Measurements from ENCODE around the gene CANT1. TPM values are rescaled to one million over a fixed set of nuclear protein-coding genes. Genes with fewer than 3 reads are reported as not detected.
A peak's percentile ranks its signal among the peaks of the same experiment; 100 is the strongest.
"Not testable (repeated sequence)": the region's sequence is repeated elsewhere in the genome, so short reads cannot be mapped to it uniquely, and the experiment has no call there.

The CANT1 gene
- polyA plus RNA-seq, 1 donor: 52.1 TPM

DNA sequence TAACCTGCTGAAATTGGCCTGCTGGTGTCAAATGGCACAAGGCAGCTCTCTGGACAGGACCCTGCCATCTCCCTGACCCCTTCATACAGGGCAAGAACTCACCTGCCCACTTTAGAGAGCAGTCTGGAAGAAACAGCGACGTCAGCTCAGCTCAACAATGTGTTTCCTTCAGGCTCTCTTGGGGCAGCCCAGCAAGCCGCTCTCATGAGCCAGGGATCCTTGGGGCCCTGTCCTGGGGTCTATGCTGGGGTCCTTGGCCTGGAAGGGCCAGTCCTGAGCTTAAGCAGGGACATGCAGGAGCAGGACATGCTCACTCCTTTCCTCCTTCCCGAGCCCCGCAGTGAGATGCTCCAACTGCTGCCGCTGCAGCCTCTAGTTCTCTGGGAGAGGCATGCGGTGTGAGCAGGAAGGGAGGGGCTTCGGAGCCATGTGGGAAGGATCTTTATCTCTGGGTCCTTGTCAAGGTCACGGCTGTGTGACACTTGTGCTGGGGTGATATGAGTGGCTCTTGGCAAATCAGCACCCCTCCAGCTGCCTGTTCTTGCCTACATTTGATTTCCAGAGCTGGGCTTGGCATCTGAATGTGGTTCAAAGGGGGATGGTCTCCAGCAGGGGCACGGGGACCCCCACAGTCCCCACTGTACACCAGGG is 17.8 kb upstream of the CANT1 start:
- Histone ChIP-seq H3K4me3 (ENCODE audit: low read length) (no peak overlapping the region), H3K36me3 (ENCODE audit: control insufficient read depth, insufficient read depth, low read length) (no peaks in the 10 kb centered on the region), H3K27me3 (ENCODE audit: control insufficient read depth, insufficient read depth, low read length) (peaks cover 29% of the 10 kb centered on the region), H3K27ac (ENCODE audit: low read length) (no peak overlapping the region), H3K9me3 (ENCODE audit: control insufficient read depth, low read depth, low read length) (peaks cover 5% of the 10 kb centered on the region), H3K4me1 (ENCODE audit: control insufficient read depth, insufficient read depth, low read length) (peaks cover 40% of the 10 kb centered on the region)
- WGBS (ENCODE audit: insufficient coverage, low lambda C conversion rate): no CpG with 5 or more reads among the region's 10 CpGs
- DNase-seq: peak in 1 of 2 donors; percentile 47

GRCh38 chr17:79026376-79027273 is 17.1 kb upstream of the CANT1 start:
- Histone ChIP-seq H3K27ac (ENCODE audit: low read length) (no peak overlapping the region), H3K4me1 (ENCODE audit: control insufficient read depth, insufficient read depth, low read length) (peaks cover 40% of the 10 kb centered on the region), H3K36me3 (ENCODE audit: control insufficient read depth, insufficient read depth, low read length) (no peaks in the 10 kb centered on the region), H3K9me3 (ENCODE audit: control insufficient read depth, low read depth, low read length) (peaks cover 5% of the 10 kb centered on the region), H3K4me3 (ENCODE audit: low read length) (no peak overlapping the region), H3K27me3 (ENCODE audit: control insufficient read depth, insufficient read depth, low read length) (peaks cover 31% of the 10 kb centered on the region)
- no CpG with 5 or more reads among the region's 16 CpGs for WGBS (ENCODE audit: insufficient coverage, low lambda C conversion rate)
- peak; percentile 54 to 82 for DNase-seq

- Histone ChIP-seq H3K27me3 (ENCODE audit: control insufficient read depth, insufficient read depth, low read length) (peaks cover 31% of the 10 kb centered on the region), H3K27ac (ENCODE audit: low read length) (no peak overlapping the region), H3K4me3 (ENCODE audit: low read length) (peak overlapping the region; percentile 49), H3K4me1 (ENCODE audit: control insufficient read depth, insufficient read depth, low read length) (peaks cover 43% of the 10 kb centered on the region), H3K9me3 (ENCODE audit: control insufficient read depth, low read depth, low read length) (peaks cover 5% of the 10 kb centered on the region), H3K36me3 (ENCODE audit: control insufficient read depth, insufficient read depth, low read length) (no peaks in the 10 kb centered on the region)
- no CpG with 5 or more reads among the region's 31 CpGs for WGBS (ENCODE audit: insufficient coverage, low lambda C conversion rate)
- no peak for DNase-seq
Observed at GRCh38 chr17:79024901-79025737, 15.6 kb upstream of the CANT1 start.

DNA sequence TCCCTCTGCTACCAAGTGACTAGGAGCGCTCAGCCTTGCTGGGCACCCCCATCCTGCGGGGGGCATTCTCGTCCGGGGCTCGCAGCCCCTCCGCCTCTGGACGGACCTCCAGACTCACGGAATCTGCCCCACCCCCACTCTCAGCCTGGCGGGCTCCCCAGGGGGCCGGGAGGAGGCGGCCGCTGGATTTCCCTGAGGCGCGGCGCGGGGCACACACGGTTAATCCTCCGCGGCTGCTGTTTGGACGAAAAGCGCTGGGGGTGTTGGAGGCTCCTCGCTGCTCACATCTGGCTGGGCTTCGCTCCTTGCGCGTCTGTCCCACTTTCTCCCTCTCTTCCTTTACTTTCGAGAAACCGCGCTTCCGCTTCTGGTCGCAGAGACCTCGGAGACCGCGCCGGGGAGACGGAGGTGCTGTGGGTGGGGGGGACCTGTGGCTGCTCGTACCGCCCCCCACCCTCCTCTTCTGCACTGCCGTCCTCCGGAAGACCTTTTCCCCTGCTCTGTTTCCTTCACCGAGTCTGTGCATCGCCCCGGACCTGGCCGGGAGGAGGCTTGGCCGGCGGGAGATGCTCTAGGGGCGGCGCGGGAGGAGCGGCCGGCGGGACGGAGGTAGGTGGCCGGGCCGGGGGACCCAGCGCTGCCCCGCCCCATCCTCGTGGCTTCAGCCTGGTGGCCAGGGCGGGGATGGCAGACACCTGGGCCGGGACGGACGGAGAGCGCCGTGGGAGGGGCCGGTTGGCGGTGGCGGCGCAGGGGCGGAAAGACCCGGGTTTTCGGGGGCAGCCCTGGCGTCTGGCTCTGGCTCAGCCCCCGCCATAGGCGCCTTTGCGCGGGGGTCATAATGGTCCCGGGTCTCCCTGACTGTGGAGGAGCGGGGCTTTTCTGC is 14.6 kb upstream of the CANT1 start, which contains the start of gene C1QTNF1:
Gene C1QTNF1, plus strand, starts transcription at position 284 of the 886 bp plus-strand sequence. CDS start 19,800 bp downstream, outside the sequence.
- Histone ChIP-seq H3K27ac (ENCODE audit: low read length) (no peak within 1 kb of the TSS), H3K27me3 (ENCODE audit: control insufficient read depth, insufficient read depth, low read length) (peaks cover 31% of the 10 kb centered on the region), H3K4me1 (ENCODE audit: control insufficient read depth, insufficient read depth, low read length) (peaks cover 51% of the 10 kb centered on the region), H3K4me3 (ENCODE audit: low read length) (peak within 1 kb of the TSS; percentile 49), H3K36me3 (ENCODE audit: control insufficient read depth, insufficient read depth, low read length) (no peaks in the 10 kb centered on the region), H3K9me3 (ENCODE audit: control insufficient read depth, low read depth, low read length) (peaks cover 5% of the 10 kb centered on the region)
- WGBS (ENCODE audit: insufficient coverage, low lambda C conversion rate): no CpG with 5 or more reads among the region's 77 CpGs
- peak in 1 of 2 donors; percentile 43 for DNase-seq

DNA sequence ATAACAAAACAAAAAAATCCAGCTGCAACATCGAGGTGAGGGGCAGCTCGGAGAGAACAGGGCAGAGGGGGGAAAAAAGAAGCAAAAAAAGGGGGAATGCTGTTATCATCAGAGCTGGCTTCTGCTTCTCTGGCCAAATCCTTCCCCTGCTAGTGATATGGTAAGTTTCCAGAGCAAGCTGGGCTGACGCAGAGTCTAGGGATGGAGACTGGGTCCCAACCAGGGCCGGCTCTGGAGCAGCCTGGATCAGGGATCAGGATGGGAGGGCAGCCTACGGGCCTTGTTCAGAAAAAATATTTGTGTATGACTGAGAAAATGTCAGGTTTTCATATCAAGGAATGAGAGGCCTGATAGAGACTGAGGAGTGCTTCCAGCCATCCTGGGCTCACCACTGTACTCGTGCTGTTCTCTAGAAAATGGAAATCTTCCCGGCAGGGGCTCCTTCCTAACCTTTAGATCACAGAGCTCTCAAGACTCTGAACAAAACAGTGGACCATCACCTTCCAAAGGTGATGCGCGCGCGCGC is 13.7 kb upstream of the CANT1 start:
- WGBS (ENCODE audit: insufficient coverage, low lambda C conversion rate): 100% methylated on average over 1 of the region's 12 CpGs
- H3K4me3 ChIP-seq (ENCODE audit: low read length): no peak overlapping the region
- peaks cover 31% of the 10 kb centered on the region for H3K27me3 ChIP-seq (ENCODE audit: control insufficient read depth, insufficient read depth, low read length)

GRCh38 chr17:79022507-79022991 is 13.0 kb upstream of the CANT1 start:
- H3K27ac ChIP-seq (ENCODE audit: low read length): no peak overlapping the region
- WGBS (ENCODE audit: insufficient coverage, low lambda C conversion rate): no CpG with 5 or more reads among the region's 9 CpGs
- peaks cover 31% of the 10 kb centered on the region for H3K27me3 ChIP-seq (ENCODE audit: control insufficient read depth, insufficient read depth, low read length)
- no peak for DNase-seq
- no peak overlapping the region for H3K4me3 ChIP-seq (ENCODE audit: low read length)
- H3K9me3 ChIP-seq (ENCODE audit: control insufficient read depth, low read depth, low read length): peaks cover 5% of the 10 kb centered on the region
- H3K36me3 ChIP-seq (ENCODE audit: control insufficient read depth, insufficient read depth, low read length): no peaks in the 10 kb centered on the region
- peaks cover 45% of the 10 kb centered on the region for H3K4me1 ChIP-seq (ENCODE audit: control insufficient read depth, insufficient read depth, low read length)

More for the DNA sequence above, 13.7 kb upstream of the CANT1 start:
- Histone ChIP-seq H3K27ac (ENCODE audit: low read length) (no peak overlapping the region), H3K4me1 (ENCODE audit: control insufficient read depth, insufficient read depth, low read length) (peaks cover 52% of the 10 kb centered on the region), H3K9me3 (ENCODE audit: control insufficient read depth, low read depth, low read length) (peaks cover 5% of the 10 kb centered on the region), H3K36me3 (ENCODE audit: control insufficient read depth, insufficient read depth, low read length) (no peaks in the 10 kb centered on the region)
- no peak for DNase-seq

GRCh38 chr17:79021929-79022328 is 12.4 kb upstream of the CANT1 start:
- not testable (repeated sequence) for H3K27ac ChIP-seq (ENCODE audit: low read length); H3K4me3 ChIP-seq (ENCODE audit: low read length); H3K9me3 ChIP-seq (ENCODE audit: control insufficient read depth, low read depth, low read length); DNase-seq; H3K36me3 ChIP-seq (ENCODE audit: control insufficient read depth, insufficient read depth, low read length)
- peaks cover 31% of the 10 kb centered on the region for H3K27me3 ChIP-seq (ENCODE audit: control insufficient read depth, insufficient read depth, low read length)
- H3K4me1 ChIP-seq (ENCODE audit: control insufficient read depth, insufficient read depth, low read length): peaks cover 39% of the 10 kb centered on the region
- no CpG with 5 or more reads among the region's 2 CpGs for WGBS (ENCODE audit: insufficient coverage, low lambda C conversion rate)

DNA sequence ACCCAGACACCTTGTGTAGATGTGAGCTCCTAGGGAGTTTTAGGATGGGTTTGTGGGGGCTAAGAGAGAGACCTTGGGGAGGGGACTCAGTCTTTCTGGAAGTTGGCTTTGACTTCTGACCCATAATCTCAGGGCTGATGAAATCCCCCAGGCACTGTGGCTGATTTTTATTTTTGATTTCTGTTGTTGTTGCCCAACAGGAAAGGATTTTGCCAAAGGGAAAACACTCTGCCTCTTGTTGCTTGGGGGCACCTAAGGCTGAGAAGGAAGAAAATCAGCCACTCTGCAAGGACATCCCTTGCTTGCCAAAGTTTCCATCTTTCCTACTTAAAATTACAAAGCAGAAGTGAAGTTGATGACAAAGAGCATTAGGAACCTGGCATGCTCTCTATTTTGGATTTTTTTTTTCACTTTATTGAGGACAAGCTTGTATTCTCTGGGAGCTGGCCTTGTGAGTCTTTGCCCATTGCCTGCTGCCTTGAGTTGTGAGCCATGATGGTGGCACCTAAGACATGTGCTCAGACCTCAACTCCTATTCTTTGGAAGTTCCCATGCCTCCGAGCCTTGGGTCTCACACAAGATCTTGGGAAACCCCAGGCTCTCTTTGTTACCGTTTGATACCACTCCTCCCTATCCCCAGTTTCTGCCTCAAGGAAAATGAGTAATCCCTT is 11.2 kb upstream of the CANT1 start:
- Histone ChIP-seq H3K4me1 (ENCODE audit: control insufficient read depth, insufficient read depth, low read length) (peaks cover 31% of the 10 kb centered on the region), H3K36me3 (ENCODE audit: control insufficient read depth, insufficient read depth, low read length) (no peaks in the 10 kb centered on the region), H3K27me3 (ENCODE audit: control insufficient read depth, insufficient read depth, low read length) (peaks cover 31% of the 10 kb centered on the region), H3K27ac (ENCODE audit: low read length) (no peak overlapping the region), H3K9me3 (ENCODE audit: control insufficient read depth, low read depth, low read length) (peaks cover 7% of the 10 kb centered on the region), H3K4me3 (ENCODE audit: low read length) (no peak overlapping the region)
- no peak for DNase-seq
- WGBS (ENCODE audit: insufficient coverage, low lambda C conversion rate): no CpG with 5 or more reads among the region's 2 CpGs
